HCT116 (cell line): ENCODE results near the gene AFF1. TPM values are rescaled to one million over a fixed set of nuclear protein-coding genes. Genes with fewer than 3 reads are reported as not detected.

ENCODE experiments used
- ATAC-seq: fragments of 200-7000 bp; cut with Tn5 transposase; 2 replicates; pipeline ENCODE4 v1.9.1; 2020; ENCODE audit warnings: mild to moderate bottlenecking, moderate library complexity
- BruUV-seq: library from RNA; stranded (reverse); fragments of 400-500 nt; replicated peaks from 2 replicates; lab custom pipeline; 2021; lab: Mats Ljungman, UMichigan
- CTCF ChIA-PET: fragments of 300-600 bp; sonication (Branson Sonifier 250); formaldehyde crosslinking; loops from one replicate; lab custom pipeline; 2021; ENCODE audit warnings: antibody characterized with exemption; lab: Charles Lee
- POLR2A ChIA-PET: fragments of 300-600, 350-600 bp; sonication (Branson Sonifier 250); formaldehyde crosslinking; loops from one replicate; lab custom pipeline; 2021; ENCODE audit warnings: antibody characterized with exemption; lab: Charles Lee
- RAD21 ChIA-PET, 2 experiments: fragments of 300-600 bp; sonication (Branson Sonifier 250); formaldehyde crosslinking; loops; one replicate each; lab custom pipeline; 2023; ENCODE audit warnings: low total read pairs in 2 of 2; ENCODE audit not compliant: uncharacterized antibody in 2 of 2, unreplicated experiment in 2 of 2, low non-redundant PET in 1 of 2; lab: Charles Lee
- DNase-seq: peaks from one replicate; pipeline ENCODE4 v3.0.0-alpha.2; 2010; ENCODE audit warnings: low read depth, low spot score
- H2AFZ ChIP-seq: fragments of 200-600 bp; shearing (Covaris generic), sonication (generic); 2 replicates; pipeline ENCODE4 v1.6.1; 2017; ENCODE audit warnings: low read depth, mixed run types, mixed read lengths, antibody characterized with exemption, low read length; ENCODE audit not compliant: poor library complexity, severe bottlenecking
- H3K27ac ChIP-seq: 2 replicates; pipeline ENCODE4 v1.5.1; 2012; ENCODE audit warnings: low read depth, low read length
- H3K27me3 ChIP-seq: fragments of 200-600 bp; sonication (generic); 2 replicates; pipeline ENCODE4 v1.6.1; 2016; ENCODE audit warnings: mixed run types, low read length, mixed read lengths; ENCODE audit not compliant: insufficient read depth
- H3K36me3 ChIP-seq, 2 experiments: fragments of 200-500 bp in 1 of 2; fragments of 200-600 bp in 1 of 2; sonication (Bioruptor generic) in 1 of 2; sonication (generic) in 1 of 2; 2 replicates each; pipeline versions ENCODE4 v1.5.1 to v1.6.1; 2014 to 2016; ENCODE audit warnings: low read length in 2 of 2, inconsistent platforms in 1 of 2, mixed read lengths in 1 of 2, mixed run types in 1 of 2; ENCODE audit not compliant: insufficient read depth in 2 of 2, control insufficient read depth in 1 of 2
- H3K4me1 ChIP-seq, 2 experiments: fragments of 200-600 bp in 1 of 2; sonication (generic) in 1 of 2; 2 replicates each; pipeline versions ENCODE4 v1.5.1 to v1.6.1; 2012 to 2017; ENCODE audit warnings: low read length in 2 of 2, inconsistent platforms in 1 of 2, mild to moderate bottlenecking in 1 of 2, mixed read lengths in 1 of 2, mixed run types in 1 of 2, moderate library complexity in 1 of 2; ENCODE audit not compliant: insufficient read depth in 2 of 2, control insufficient read depth in 1 of 2
- H3K4me2 ChIP-seq: fragments of 200-600 bp; sonication (generic); 2 replicates; pipeline ENCODE4 v1.6.1; 2017; ENCODE audit warnings: mixed run types, low read length, mixed read lengths
- H3K4me3 ChIP-seq, 2 experiments: fragments of 200-600 bp in 1 of 2; sonication (generic) in 1 of 2; replicated peaks in 1 of 2; 2 replicates each; pipeline ENCODE4 v1.5.1; 2011 to 2016; ENCODE audit warnings: low read length in 2 of 2, control low read depth in 1 of 2, low read depth in 1 of 2, mild to moderate bottlenecking in 1 of 2, mixed read lengths in 1 of 2, mixed run types in 1 of 2
- H3K79me2 ChIP-seq: fragments of 200-600 bp; sonication (generic); 2 replicates; pipeline ENCODE4 v1.6.1; 2017; ENCODE audit warnings: mild to moderate bottlenecking, mixed run types, low read length, moderate library complexity, mixed read lengths; ENCODE audit not compliant: insufficient read depth
- H3K9ac ChIP-seq: fragments of 200-600 bp; sonication (generic); 2 replicates; pipeline ENCODE4 v1.6.1; 2016; ENCODE audit warnings: low read length, mixed read lengths
- H3K9me2 ChIP-seq: fragments of 200-600 bp; sonication (generic), shearing (Covaris generic); 2 replicates; pipeline ENCODE4 v1.6.1; 2017; ENCODE audit warnings: mixed run types, mild to moderate bottlenecking, moderate library complexity; ENCODE audit not compliant: insufficient read depth
- H3K9me3 ChIP-seq, 2 experiments: fragments of 200-500 bp in 1 of 2; fragments of 200-600 bp in 1 of 2; sonication (Bioruptor generic) in 1 of 2; sonication (generic) in 1 of 2; 2 replicates each; pipeline ENCODE4 v1.6.1; 2014 to 2017; ENCODE audit warnings: low read length in 2 of 2, mixed read lengths in 2 of 2, inconsistent platforms in 1 of 2, low read depth in 1 of 2, mild to moderate bottlenecking in 1 of 2, mixed run types in 1 of 2, moderate library complexity in 1 of 2; ENCODE audit not compliant: control insufficient read depth in 1 of 2, insufficient read depth in 1 of 2
- H4K20me1 ChIP-seq: fragments of 200-600 bp; sonication (generic), shearing (Covaris generic); 2 replicates; pipeline ENCODE4 v1.6.1; 2017; ENCODE audit warnings: mixed run types, mild to moderate bottlenecking, moderate library complexity; ENCODE audit not compliant: insufficient read depth
- TCF7L2 ChIP-seq: IDR thresholded peaks from 2 replicates; pipeline ENCODE4 v1.7.0; 2011; ENCODE audit warnings: borderline replicate concordance, inconsistent platforms; ENCODE audit not compliant: insufficient read depth, insufficient read length; ENCODE audit errors: extremely low read depth
- intact Hi-C: fragments of 100-400 bp; cut with micrococcal nuclease; formaldehyde crosslinking; loops from 2 replicates; pipeline ENCODE4 v1.10.0; 2022
- total RNA-seq: library from RNA; stranded (reverse); gene quantifications from one replicate; pipeline ENCODE4 v1.2.1, GENCODE V29; 2021; ENCODE audit not compliant: unreplicated experiment
- TF ChIP-seq, protein P1 (sequence below): IDR thresholded peaks from 2 replicates; pipeline ENCODE4 v1.6.1; 2012; ENCODE audit warnings: low read depth

Gene AFF1
- total RNA-seq, 1 experiment from 2014 or later: 43.1 TPM

DNA sequence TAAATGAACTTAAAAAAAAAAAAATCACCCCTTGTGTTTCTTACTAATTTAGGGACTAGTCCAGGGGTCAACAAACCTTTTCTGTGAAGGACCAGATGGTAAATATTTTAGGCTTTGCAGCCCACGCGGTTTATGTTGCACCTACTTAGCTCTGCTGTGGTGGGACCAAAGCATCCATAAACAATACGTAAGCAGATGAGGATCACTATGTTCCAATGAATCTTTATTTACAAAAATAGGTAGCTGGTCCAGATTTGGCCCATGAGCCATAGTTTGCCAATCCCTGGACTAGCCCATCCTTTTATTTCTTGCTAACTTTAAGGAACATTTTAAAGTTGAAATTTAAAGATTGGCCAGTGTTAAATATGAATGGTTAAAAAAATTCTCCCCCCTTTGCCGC is 95.3 kb downstream of the AFF1 start:
- TF ChIP-seq, protein P1, sequence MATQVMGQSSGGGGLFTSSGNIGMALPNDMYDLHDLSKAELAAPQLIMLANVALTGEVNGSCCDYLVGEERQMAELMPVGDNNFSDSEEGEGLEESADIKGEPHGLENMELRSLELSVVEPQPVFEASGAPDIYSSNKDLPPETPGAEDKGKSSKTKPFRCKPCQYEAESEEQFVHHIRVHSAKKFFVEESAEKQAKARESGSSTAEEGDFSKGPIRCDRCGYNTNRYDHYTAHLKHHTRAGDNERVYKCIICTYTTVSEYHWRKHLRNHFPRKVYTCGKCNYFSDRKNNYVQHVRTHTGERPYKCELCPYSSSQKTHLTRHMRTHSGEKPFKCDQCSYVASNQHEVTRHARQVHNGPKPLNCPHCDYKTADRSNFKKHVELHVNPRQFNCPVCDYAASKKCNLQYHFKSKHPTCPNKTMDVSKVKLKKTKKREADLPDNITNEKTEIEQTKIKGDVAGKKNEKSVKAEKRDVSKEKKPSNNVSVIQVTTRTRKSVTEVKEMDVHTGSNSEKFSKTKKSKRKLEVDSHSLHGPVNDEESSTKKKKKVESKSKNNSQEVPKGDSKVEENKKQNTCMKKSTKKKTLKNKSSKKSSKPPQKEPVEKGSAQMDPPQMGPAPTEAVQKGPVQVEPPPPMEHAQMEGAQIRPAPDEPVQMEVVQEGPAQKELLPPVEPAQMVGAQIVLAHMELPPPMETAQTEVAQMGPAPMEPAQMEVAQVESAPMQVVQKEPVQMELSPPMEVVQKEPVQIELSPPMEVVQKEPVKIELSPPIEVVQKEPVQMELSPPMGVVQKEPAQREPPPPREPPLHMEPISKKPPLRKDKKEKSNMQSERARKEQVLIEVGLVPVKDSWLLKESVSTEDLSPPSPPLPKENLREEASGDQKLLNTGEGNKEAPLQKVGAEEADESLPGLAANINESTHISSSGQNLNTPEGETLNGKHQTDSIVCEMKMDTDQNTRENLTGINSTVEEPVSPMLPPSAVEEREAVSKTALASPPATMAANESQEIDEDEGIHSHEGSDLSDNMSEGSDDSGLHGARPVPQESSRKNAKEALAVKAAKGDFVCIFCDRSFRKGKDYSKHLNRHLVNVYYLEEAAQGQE: no peak
- Histone ChIP-seq H3K27me3 (no peaks in the 10 kb centered on the region), H2AFZ (no peak overlapping the region), H3K9me2 (no peaks in the 10 kb centered on the region), H3K9ac (no peak overlapping the region), H3K27ac (no peak overlapping the region), H3K79me2 (peaks cover 73% of the 10 kb centered on the region), H3K4me2 (no peak overlapping the region), H3K36me3 (no peaks in the 10 kb centered on the region), H3K4me3 (no peak overlapping the region), H4K20me1 (no peaks in the 10 kb centered on the region; the same call in 1 of the 2 replicates), H3K9me3 (no peaks in the 10 kb centered on the region), H3K4me1 (0 out of 4 replicates have a peak, but pooled peaks cover 0 to 3% of the 10 kb centered on the region in 2 experiments)
- ChIA-PET CTCF (no interaction called here), RAD21 (no interaction called here), POLR2A (no interaction called here)
- no TSS peak for BruUV-seq
- intact Hi-C loops: no loop called here
- DNase-seq (no peak), ATAC-seq (no peak)

DNA sequence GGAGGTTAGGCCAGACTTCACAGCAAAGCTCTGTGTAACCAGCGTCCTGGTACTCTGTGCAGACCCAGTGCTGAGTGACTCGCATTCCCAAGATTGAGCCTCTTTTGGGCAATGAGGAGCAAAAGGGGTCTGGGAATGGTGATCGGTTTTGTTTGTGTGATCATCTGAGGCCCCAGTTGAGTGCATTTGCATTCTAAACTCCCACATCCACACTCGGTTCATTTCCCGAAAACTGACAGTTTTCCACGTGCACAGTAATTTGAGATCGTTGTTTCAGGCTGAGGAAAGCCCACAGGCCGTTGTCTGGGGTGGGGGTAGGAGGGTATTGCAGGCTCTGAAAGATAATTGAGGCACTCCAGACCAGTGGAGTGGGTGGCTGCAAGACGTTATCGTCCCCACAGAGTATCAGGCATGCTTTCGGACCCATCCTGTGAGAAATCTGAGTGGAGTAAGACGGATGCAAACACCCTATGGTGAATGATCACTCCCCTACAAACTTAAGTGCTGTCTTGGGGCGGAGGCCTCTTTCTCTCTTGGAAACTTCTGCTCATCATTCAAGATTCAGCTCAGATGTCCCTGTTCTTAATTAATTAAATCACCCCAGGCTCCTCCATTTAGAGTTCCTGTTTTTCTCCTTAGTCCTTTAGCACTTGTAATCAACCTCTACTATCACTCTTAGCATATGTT is 96.1 kb downstream of the AFF1 start:
- POLR2A ChIA-PET: no interaction called here
- Histone ChIP-seq H3K79me2 (peaks cover 71% of the 10 kb centered on the region), H3K9me3 (no peaks in the 10 kb centered on the region), H3K4me3 (no peak overlapping the region), H3K9me2 (no peaks in the 10 kb centered on the region), H2AFZ (no peak overlapping the region), H3K4me2 (no peak overlapping the region), H4K20me1 (no peaks in the 10 kb centered on the region; the same call in 1 of the 2 replicates), H3K27me3 (no peaks in the 10 kb centered on the region), H3K4me1 (0 out of 4 replicates have a peak, but pooled peaks cover 0 to 3% of the 10 kb centered on the region in 2 experiments), H3K36me3 (no peaks in the 10 kb centered on the region), H3K27ac (no peak overlapping the region), H3K9ac (no peak overlapping the region)
- RAD21 ChIA-PET: no interaction called here
- DNase-seq: no peak
- BruUV-seq: no TSS peak
- intact Hi-C loops: no loop called here
- no peak for TF ChIP-seq TCF7L2
- no peak for ATAC-seq
- CTCF ChIA-PET: no interaction called here
